HG02840 (cell line): Measurements from ENCODE around the gene NR4A1.

Experiments used
- ATAC-seq: cut with Tn5 transposase; IDR thresholded peaks from one replicate; pipeline ENCODE4 v1.9.1; 2021; ENCODE audit warnings: mild to moderate bottlenecking, moderate library complexity, moderate number of reproducible peaks; ENCODE audit not compliant: unreplicated experiment, low FRiP score

NR4A1 gene

DNA sequence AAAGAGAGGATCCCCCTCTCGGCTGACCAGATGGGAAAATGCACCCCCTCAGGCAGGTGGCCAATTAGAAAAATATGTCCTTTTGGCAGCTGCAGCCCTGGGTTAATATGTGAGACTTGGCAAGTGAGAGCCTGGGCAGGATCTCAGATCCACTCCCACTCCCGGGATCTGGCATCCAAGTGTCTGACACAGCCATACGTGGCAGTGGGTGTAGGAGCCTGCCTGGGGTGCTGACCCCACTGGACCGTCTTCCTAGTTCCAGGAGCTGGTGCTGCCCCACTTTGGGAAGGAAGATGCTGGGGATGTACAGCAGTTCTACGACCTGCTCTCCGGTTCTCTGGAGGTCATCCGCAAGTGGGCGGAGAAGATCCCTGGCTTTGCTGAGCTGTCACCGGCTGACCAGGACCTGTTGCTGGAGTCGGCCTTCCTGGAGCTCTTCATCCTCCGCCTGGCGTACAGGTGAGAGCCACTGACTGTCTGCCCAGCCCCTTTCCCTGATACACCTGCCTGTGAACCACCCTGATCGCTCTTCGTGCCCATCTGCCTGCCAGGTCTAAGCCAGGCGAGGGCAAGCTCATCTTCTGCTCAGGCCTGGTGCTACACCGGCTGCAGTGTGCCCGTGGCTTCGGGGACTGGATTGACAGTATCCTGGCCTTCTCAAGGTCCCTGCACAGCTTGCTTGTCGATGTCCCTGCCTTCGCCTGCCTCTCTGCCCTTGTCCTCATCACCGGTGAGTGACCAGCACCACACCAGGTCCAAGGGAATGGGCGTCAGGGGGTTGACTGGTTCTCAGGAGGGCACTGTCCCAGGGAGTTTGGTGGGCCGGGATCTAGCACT, 5.8 kb downstream of the NR4A1 start:
- ATAC-seq, result no peak

DNA sequence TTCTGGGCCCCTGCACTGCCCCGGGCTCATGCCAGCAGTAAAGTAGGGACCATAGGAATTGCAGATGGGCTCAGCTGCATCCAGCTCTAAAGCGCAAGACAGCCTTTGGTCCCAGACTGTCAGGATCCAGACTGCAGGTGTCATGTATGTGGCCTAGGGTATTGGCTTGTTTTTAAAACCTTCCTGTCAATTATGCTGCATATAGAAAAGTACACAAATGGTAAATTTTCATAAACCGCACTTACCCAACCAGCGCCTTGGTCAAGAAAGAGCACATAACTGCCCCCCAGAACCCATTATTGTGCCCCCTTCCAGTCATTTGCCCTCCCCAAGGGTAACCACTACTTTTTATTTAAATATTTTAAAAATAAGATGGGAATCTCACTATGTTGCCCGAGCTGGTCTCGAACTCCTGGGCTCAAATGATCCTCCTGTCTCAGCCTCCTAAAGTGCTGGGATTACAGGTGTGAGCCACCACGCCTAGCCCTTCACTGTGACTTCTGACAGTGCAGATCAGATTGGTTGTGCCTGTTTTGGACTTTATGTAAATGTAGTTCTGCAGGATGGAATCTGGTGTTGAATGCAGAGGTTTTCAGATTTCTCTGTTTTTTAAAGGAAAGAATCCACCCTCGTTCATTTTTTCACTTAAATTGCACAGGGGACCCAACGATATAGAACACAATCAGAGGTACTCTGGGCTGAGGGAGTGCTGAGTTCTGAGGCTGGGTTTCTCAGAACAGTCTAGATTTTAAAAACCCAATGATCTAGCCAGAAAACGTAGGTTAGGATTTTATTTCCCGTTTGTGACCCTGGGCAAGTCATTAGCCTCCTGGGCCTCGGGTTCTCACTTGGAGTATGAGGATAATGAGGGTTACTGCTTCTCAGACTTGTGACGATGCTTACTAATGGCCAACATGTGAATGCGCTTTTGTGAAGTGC, 6.7 kb downstream of the NR4A1 start:
- no peak for ATAC-seq

DNA sequence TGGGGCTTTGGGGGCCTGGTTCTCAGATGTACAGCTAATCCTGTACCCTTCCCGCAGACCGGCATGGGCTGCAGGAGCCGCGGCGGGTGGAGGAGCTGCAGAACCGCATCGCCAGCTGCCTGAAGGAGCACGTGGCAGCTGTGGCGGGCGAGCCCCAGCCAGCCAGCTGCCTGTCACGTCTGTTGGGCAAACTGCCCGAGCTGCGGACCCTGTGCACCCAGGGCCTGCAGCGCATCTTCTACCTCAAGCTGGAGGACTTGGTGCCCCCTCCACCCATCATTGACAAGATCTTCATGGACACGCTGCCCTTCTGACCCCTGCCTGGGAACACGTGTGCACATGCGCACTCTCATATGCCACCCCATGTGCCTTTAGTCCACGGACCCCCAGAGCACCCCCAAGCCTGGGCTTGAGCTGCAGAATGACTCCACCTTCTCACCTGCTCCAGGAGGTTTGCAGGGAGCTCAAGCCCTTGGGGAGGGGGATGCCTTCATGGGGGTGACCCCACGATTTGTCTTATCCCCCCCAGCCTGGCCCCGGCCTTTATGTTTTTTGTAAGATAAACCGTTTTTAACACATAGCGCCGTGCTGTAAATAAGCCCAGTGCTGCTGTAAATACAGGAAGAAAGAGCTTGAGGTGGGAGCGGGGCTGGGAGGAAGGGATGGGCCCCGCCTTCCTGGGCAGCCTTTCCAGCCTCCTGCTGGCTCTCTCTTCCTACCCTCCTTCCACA, 7.6 kb downstream of the NR4A1 start:
- no peak for ATAC-seq

DNA sequence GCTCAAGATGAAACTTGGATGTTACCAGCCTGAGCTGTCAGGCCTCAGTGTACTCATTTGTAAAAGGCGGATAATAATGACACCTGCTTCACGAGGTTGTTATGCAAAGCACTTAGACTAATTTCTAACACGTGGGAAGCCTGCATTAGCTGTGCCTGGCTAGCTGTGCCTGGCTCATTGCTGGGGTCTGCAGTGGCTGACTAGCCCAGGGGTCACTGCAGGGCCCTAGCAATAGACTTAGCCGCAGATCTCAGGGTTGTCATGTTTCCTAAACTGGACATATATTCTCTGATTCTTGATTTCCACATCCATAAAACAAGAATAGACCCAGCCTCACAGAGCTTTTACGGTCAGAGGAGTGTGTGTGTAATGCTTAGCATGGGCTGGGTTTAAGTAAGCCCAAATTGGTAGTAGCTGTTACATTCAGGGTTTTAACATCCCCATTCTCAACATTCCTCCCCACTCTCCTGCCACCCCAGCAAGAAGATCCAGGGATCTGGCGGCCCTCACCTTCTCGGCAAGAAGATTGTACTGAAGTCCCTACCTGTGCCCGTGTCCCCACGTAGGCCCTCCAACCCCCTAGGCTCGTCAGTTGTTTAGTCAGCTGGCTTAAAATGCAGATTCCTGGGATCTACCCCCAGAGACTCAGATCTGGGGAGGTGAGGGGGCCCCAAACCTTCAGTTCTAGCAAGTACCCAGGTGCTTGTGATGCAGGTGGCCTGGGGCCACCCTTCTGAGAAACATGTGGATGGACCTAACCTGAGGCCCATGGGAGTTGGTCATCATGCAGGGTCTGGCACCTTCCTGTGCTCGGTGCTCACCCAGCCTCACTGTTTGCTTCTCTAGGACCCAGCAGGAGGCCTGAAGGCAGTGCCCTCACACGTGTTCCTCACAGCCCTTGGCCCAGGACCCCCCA, 8.6 kb downstream of the NR4A1 start:
- ATAC-seq, result no peak

DNA sequence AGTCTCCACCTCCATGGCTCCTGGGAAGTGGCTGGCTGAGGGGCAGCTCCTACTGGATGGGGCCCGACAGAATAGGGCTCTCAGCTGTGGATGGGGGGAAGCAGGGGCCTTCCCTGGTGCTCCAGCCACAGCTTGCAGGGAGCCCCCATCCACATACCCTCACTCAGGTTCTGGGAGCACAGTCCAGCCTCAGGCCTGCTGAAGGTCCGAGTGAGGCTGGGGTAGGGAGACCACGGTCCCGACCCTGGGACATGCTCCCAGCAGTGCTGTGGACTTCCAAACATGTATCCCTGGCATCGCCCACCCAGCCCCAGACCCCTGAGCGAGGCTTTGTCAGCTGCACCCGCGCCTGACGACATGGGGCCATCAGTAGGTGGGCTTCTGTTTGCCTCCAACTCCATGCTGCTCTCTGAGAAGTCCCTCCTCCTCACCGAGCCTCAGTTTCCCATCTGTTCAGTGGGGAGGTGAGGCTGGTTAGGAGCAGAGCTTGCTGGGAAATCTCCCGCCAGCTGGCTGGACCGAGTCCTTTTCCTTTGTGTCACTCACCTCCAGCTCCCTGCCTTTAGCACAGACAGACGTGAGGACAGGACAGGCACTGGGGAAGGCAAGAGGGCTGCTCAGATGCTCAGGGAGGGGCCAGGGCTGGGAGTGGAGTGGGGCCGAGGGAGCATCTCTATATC, 9.4 kb downstream of the NR4A1 start:
- no peak for ATAC-seq

DNA sequence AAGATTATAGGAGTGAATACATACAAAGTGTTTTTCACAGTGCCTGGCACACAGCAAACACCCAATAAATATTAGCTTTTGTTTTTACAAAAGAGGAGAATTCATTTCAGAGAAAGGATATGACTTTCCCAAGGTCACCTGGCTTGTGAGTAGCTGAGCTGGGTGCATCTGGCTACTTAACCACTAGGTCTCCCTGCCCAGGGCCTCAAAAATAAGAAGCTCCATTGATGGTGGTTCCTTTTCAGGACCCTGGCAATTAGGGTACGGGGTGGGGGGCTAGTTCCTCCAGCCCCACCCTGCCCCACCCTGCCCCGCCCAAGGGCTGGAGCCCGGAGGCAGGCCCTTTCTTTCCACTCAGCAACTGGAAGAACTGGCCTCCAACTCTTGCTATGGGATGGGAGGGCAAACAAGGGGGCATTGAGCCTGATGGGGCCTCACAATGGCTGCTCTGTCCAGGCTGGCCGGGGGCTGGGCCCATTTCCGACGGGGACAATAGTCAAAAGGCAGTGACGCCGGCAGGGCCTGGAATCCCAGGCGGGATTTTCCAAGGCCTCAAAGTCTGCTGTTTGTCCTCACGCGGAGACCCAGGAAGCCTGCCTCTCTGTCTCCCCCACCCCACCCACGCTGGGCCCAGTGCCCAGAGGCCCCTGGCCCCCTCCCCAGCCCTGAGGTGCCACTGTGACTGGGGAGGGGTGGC, 10.4 kb downstream of the NR4A1 start:
- ATAC-seq, result no peak

DNA sequence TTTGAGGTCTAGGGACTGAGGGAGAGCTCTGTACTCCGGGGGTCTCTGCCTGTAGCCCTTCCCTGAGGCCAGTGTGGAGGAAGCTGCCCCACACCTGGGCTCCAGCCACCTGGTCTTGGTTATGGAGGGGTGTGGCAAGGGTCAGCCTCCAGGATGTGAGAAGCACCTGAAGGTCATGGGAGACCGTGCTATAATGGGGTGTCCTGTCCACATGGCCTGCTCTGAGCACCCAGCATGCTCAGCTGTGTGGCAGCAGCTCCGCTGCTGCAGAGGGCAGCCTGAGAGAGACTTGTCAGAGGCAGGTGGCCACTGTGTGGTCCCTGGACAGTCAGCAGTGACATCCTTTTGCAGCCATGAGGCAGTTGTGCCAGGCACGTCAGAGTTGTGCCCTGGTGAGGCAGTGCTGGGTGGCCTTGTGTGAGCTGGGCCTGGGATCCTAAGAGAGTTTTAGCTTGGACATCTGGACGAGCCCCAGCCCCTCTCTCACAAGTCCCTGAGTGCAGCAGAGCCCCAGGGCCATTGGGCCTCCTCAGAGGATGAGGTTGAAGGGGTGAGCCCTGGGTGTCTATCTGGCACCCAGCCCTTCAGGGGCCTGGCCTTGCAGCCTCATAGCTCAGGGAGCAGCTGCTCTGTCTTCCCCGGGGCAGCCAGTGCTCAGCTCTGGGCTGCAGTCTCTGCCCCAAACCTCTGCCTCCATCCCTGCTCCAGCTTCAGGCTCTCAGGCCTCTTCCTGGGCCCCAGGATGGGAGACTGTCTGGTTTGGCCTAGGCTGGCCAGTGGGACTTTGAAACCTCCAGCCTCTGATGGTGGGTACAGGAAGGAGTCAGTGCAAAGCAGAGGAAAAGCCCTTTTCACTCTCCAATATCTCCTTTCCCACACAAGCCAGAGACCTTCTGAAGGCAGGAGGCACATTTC, 11.2 kb downstream of the NR4A1 start:
- no peak for ATAC-seq

DNA sequence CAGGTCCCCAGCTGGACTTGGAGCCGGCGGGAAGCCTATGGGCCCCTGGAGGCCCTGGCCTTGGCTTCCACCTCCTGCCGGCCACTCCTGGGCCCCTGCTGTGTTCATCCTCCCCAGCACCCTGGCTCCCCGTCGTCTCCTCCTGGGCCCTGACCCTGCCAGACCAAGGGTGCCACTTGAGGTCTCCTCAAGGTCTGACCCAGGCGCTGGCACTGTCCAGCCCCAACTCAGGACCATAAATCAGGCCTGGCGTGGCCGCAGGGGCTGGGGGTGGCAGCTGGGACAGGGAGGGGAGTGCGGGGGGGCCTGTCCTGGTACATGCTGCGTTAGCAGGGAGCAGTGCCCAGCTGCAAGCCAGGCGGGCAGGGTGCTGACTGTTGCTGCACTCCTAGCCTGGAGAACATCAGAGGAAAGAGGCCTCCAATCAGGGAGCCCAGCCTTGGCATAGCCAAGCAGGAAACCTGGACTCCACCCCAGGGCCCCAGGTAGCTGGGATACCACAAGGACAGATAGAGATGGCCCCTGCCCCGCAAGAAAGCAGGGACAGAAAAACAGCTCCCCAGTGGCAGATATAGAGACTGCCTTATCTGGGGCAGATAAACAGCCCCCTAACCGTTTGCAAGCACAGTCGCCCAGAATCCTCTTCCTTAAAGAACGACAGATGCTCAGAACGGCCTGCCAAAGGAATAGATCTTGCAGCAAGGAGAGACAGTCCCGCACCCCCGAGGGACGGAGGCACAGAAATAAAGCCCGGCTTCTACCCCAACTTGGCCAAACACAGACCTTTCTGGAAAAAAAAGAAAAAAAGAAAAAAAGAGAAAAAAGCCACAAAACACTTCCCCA, 12.1 kb downstream of the NR4A1 start:
- ATAC-seq, result no peak

DNA sequence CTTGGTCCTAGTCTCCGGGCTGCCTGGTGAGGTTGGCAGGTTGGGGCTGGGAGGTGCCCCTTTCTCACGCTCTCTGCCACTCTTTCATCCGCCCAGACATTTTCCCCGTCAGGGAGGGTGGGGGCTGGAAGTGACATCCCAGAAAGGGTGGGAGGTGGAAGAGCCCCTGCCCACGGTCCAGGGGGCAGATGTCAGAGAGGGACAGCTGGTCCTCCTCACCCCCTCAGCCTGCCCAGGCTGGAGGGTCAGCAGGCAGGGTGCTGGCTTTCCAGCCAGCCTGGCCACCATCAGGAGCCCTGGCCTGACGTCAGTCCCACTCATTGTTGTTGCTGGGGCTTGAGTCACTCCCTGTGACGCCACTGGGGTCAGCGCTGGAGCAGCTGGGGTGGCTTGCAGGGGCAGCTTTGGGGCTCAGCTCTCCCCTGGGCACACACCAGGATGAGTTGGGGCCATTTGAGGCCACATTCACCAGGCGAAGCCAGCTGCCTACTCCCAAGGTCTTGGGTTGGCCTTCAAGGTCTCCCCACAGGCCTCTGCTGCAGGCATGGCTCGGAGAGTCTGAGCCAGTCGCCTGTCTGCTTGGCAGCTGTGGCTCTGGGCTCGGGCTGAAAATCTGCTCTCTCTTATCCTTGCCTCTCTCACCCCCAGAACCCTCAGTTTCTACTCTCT, 12.9 kb downstream of the NR4A1 start:
- no peak for ATAC-seq

DNA sequence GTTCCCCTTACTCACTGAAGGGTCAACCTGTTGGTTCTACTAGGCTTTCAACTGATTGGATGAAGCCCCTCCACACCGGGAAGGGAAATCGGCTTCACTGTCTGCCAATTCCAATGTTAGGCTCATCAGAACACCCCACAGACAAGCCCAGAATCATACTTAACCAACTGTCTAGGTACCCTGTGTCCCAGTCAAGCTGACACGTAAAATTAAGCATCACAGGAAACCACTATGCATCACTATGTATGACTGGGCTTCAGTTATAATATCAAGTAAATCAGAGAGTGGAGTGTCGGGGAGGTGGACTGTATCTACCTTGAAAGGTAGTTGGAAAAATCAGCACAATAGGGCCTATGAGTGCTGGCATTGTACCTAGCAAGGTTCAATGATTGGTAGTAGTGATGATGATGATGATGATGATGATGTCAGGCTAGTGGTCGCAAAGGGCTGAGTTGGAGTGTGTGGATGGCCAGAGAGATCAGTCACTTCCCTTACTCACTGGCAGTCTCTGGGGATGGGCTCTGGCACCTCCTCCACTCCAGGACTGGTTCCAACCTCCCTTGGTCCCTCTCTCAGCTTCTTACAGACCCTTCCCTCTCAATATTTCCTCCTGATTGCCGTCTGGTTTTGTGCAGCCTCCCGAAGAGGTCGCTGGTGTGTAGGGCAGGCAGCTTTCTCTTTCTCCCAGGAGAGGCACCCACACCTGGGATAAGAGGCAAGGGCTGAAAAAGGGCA, 15.3 kb downstream of the NR4A1 start:
- no peak for ATAC-seq

DNA sequence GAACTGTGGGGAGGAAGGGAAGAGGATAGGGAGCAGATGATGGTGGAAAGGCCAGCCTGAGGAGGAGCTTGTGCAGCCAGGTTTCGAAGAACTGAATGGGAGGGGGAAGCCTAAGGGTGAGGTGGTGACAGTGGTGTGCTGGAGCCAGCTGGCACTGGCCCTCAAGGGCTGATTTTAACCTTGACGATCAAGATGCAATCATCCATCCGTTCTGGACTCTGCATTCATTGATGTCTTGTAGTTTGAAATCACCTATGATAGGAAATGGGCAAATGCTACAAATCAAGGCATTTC, 15.8 kb downstream of the NR4A1 start:
- ATAC-seq, result no peak

DNA sequence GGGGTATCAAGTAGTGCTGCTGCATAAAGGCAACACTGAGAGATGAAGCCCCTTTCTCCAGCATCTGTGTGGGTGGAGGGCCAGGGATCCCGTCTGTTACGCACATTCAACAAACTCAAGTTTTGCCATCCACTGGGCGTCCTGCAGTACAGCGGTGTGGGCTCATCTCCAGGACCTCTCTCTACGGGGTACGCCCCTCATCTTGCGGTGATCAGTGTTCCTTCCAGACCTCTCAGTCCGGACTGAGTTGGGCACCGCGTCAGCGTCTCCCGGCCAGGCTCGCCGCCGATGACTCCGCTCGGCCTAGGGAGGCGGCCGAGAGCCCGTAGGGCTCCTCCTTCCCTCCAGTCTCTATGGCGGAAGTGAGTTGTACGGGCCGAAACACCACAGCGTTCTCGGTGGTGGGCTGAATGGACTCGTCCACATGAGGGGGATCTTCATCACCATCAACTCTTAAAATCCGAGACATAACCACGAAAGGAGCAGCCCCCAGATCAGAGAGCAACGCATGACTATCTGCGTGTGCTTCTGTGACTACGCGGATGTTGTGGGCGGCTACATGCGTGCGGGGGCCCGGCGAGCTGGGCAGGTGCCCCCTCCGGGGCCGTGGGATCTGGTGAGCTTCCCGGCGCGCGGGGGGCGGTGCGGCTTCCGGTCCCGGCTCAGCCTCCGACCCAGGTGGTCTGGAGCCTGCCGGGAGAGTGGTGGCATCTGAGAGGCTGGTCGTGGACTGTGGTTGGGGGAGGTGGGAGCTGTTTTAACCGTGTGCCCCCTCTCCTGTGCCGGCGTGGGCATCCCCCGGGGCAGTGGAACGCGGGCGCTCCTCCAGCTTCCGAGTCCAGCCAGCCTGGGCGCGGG, 18.3 kb downstream of the NR4A1 start, which contains the start of gene ATG101:
Gene ATG101, plus strand, starts transcription at position 652 of the 858 bp plus-strand sequence. CDS start 3,673 bp downstream, outside the sequence.
- ATAC-seq, result peak; percentile 94

DNA sequence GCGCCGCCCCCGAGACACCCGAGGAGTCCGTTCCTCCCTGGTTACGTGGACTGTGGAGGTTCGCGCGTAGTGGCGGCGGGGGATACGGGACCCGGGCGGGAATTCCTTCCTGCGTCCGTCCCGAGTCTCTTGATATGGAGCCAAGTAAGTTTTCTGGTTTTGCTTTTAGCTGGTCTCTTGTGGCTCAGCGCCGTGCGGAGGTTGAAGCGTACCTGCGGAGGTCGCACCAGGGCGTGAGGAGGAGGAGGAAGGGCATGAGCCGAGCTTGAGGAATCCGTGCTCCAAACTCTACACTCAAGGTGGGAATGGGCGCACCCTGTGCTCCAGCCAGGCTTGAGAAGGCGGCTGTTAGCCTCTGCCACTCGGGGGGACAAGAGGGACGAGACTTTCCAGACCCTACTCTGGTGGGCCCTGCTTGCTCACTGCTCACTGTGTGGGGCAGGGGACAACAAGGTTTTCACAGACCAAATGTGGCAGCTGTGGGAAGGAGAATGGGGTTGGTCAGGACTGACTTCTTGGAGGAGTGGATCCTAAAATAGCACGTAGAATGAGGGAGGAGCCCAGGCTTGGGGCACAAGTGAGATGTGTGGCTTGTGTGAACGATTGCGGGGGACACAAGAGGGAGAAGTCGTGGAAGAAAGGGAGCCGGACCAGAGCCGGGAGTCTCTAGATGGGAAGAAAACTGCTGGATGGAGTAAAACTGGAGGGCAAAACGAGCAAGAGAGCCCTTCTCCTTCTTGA, 19.1 kb downstream of the NR4A1 start:
- ATAC-seq, result peak; percentile 27
